SJCRH30 (cell line): ENCODE measurements around the gene C14orf119. TPM values are rescaled to one million over a fixed set of nuclear protein-coding genes. Genes with fewer than 3 reads are reported as not detected.

Experiments
- DNase-seq, 2 experiments: peaks; one replicate each; pipeline ENCODE4 v3.0.0-alpha.2; 2015 to 2020
- H3K27ac ChIP-seq: fragments of 250-450 bp; sonication (Bioruptor Pico); 2 replicates; pipeline ENCODE4 v1.5.1; 2020; ENCODE audit warnings: mild to moderate bottlenecking, moderate library complexity
- H3K27me3 ChIP-seq: fragments of 250-450 bp; sonication (Bioruptor Pico); 2 replicates; pipeline ENCODE4 v1.5.1; 2020; ENCODE audit warnings: mild to moderate bottlenecking, moderate library complexity
- H3K36me3 ChIP-seq: fragments of 250-450 bp; sonication (Bioruptor Pico); 2 replicates; pipeline ENCODE4 v1.5.1; 2020; ENCODE audit warnings: mild to moderate bottlenecking, moderate library complexity
- H3K4me1 ChIP-seq: fragments of 250-450 bp; sonication (Bioruptor Pico); 2 replicates; pipeline ENCODE4 v1.5.1; 2020; ENCODE audit warnings: mild to moderate bottlenecking, moderate library complexity
- H3K4me3 ChIP-seq: fragments of 250-450 bp; sonication (Bioruptor Pico); 2 replicates; pipeline ENCODE4 v1.5.1; 2020; ENCODE audit warnings: mild to moderate bottlenecking, moderate library complexity
- H3K9me3 ChIP-seq: fragments of 250-450 bp; sonication (Bioruptor Pico); replicated peaks from 2 replicates; pipeline ENCODE4 v1.5.1; 2020; ENCODE audit warnings: mild to moderate bottlenecking, moderate library complexity
- total RNA-seq: library from RNA; depleted of rRNA; stranded (reverse); fragments of >200 nt; shearing (Covaris generic); gene quantifications from 2 replicates; pipeline ENCODE4 v1.2.3, GENCODE V29; 2014; rRNA removed

C14orf119 gene
- total RNA-seq, 1 experiment from 2014 or later, result 43.6 TPM

- Histone ChIP-seq H3K4me1 (peaks cover 10% of the 10 kb centered on the region; the same call in 1 of the 2 replicates), H3K4me3 (no peak overlapping the region), H3K9me3 (no peaks in the 10 kb centered on the region), H3K27ac (no peak overlapping the region), H3K36me3 (no peaks in the 10 kb centered on the region), H3K27me3 (peaks cover under 1% of the 10 kb centered on the region; the same call in 1 of the 2 replicates)
- no peak for DNase-seq
These were observed 50.6 kb downstream of the C14orf119 start for GRCh38 chr14:23145794-23146350.

- Histone ChIP-seq H3K36me3 (no peaks in the 10 kb centered on the region), H3K4me1 (peaks cover 7% of the 10 kb centered on the region; the same call in 1 of the 2 replicates), H3K27ac (no peak overlapping the region), H3K27me3 (peaks cover 5% of the 10 kb centered on the region; the same call in 1 of the 2 replicates), H3K9me3 (no peaks in the 10 kb centered on the region), H3K4me3 (no peak overlapping the region)
- DNase-seq, result no peak
These were observed 51.1 kb downstream of the C14orf119 start for GRCh38 chr14:23146351-23146910.

- H3K4me1 ChIP-seq, result peaks cover 2% of the 10 kb centered on the region; the same call in 1 of the 2 replicates
- no peak for DNase-seq
- no peaks in the 10 kb centered on the region for H3K9me3 ChIP-seq
These were observed 51.7 kb downstream of the C14orf119 start for GRCh38 chr14:23146980-23147379.

GRCh38 chr14:23147676-23148075 lies 52.4 kb downstream of the C14orf119 start:
- no peak overlapping the region for H3K4me3 ChIP-seq
- H3K36me3 ChIP-seq, result no peaks in the 10 kb centered on the region
- no peak overlapping the region for H3K27ac ChIP-seq
- DNase-seq, result no peak
- H3K27me3 ChIP-seq, result peaks cover 5% of the 10 kb centered on the region; the same call in 1 of the 2 replicates
- no peaks in the 10 kb centered on the region for H3K4me1 ChIP-seq
- no peaks in the 10 kb centered on the region for H3K9me3 ChIP-seq

More at GRCh38 chr14:23146980-23147379, 51.7 kb downstream of the C14orf119 start:
- H3K36me3 ChIP-seq, result no peaks in the 10 kb centered on the region
- H3K27me3 ChIP-seq, result peaks cover 5% of the 10 kb centered on the region; the same call in 1 of the 2 replicates
- no peak overlapping the region for H3K27ac ChIP-seq
- H3K4me3 ChIP-seq, result no peak overlapping the region

- peaks cover 5% of the 10 kb centered on the region; the same call in 1 of the 2 replicates for H3K27me3 ChIP-seq
These were observed 53.4 kb downstream of the C14orf119 start for GRCh38 chr14:23148591-23149249.

GRCh38 chr14:23149745-23150144 lies 54.4 kb downstream of the C14orf119 start:
- Histone ChIP-seq H3K27ac (no peak overlapping the region), H3K4me3 (no peak overlapping the region), H3K4me1 (no peaks in the 10 kb centered on the region), H3K27me3 (peaks cover 5% of the 10 kb centered on the region; the same call in 1 of the 2 replicates), H3K9me3 (no peaks in the 10 kb centered on the region), H3K36me3 (no peaks in the 10 kb centered on the region)
- no peak for DNase-seq

More at GRCh38 chr14:23148591-23149249, 53.4 kb downstream of the C14orf119 start:
- H3K4me1 ChIP-seq, result no peaks in the 10 kb centered on the region
- H3K4me3 ChIP-seq, result no peak overlapping the region
- no peak overlapping the region for H3K27ac ChIP-seq
- H3K9me3 ChIP-seq, result no peaks in the 10 kb centered on the region
- no peak for DNase-seq
- no peaks in the 10 kb centered on the region for H3K36me3 ChIP-seq

Other genes starting within 250 kb of the C14orf119 start
- 12.2 and 12.5 TPM in 2 replicates for gene LRP10, start 223.8 kb upstream of the C14orf119 start, total RNA-seq
- gene REM2, start 212.3 kb upstream of the C14orf119 start, total RNA-seq, result not detected in 2 replicates
- 83.8 and 92.9 TPM in 2 replicates for gene RBM23, start 176.4 kb upstream of the C14orf119 start, total RNA-seq
- gene PRMT5, start 166.1 kb upstream of the C14orf119 start, total RNA-seq, result 104 and 113 TPM in 2 replicates
- gene HAUS4, start 138.4 kb upstream of the C14orf119 start, total RNA-seq, result 42.9 and 44.5 TPM in 2 replicates
- 41.1 and 47.3 TPM in 2 replicates for gene AJUBA, start 113.0 kb upstream of the C14orf119 start, total RNA-seq
- gene C14orf93, start 85.4 kb upstream of the C14orf119 start, total RNA-seq, result 11.9 and 13.5 TPM in 2 replicates
- gene PSMB5, start 60.6 kb upstream of the C14orf119 start, total RNA-seq, result 224 and 242 TPM in 2 replicates
- not detected in 2 replicates for gene PSMB11, start 53.3 kb upstream of the C14orf119 start, total RNA-seq
- 8.3 and 9.6 TPM in 2 replicates for gene CDH24, start 38.0 kb upstream of the C14orf119 start, total RNA-seq
- gene ACIN1, start 369 bp upstream of the C14orf119 start, total RNA-seq, result 143 and 164 TPM in 2 replicates
- not detected in 2 replicates for gene CIROP, start 9.5 kb downstream of the C14orf119 start, total RNA-seq
- not detected in 2 replicates for gene CEBPE, start 23.8 kb downstream of the C14orf119 start, total RNA-seq
- gene SLC7A8, start 88.2 kb downstream of the C14orf119 start, total RNA-seq, result 0.04 TPM in 1 of 2 replicates, not detected in the other
- not detected in 2 replicates for gene RNF212B, start 142.4 kb downstream of the C14orf119 start, total RNA-seq
- 10.4 and 11.2 TPM in 2 replicates for gene HOMEZ, start 190.6 kb downstream of the C14orf119 start, total RNA-seq
- 6.6 and 9.7 TPM in 2 replicates for gene PPP1R3E, start 207.4 kb downstream of the C14orf119 start, total RNA-seq
- 19.0 and 22.3 TPM in 2 replicates for gene BCL2L2, start 211.3 kb downstream of the C14orf119 start, total RNA-seq
- 129 and 141 TPM in 2 replicates for gene PABPN1, start 226.0 kb downstream of the C14orf119 start, total RNA-seq